Thymus (tissue), 11 donors: Measurements from ENCODE around the gene C1QTNF8. TPM values are rescaled to one million over a fixed set of nuclear protein-coding genes. Genes with fewer than 3 reads are reported as not detected.

Experiments
- DNase-seq, 9 donors: peaks; one replicate each; pipeline ENCODE4 v3.0.0-alpha.2; 2013; ENCODE audit warnings: low spot score in 9 of 9, low read depth in 6 of 9, missing footprints in 1 of 9
- H3K27ac ChIP-seq, 2 donors: one replicate each; pipeline ENCODE4 v1.5.1; 2013; ENCODE audit warnings: control low read depth in 1 of 2, low read depth in 1 of 2, low read length in 1 of 2, mild to moderate bottlenecking in 1 of 2, moderate library complexity in 1 of 2
- H3K27me3 ChIP-seq, 2 donors: one replicate each; pipeline ENCODE4 v1.5.1; 2013; ENCODE audit warnings: low read length in 1 of 2; ENCODE audit not compliant: control insufficient read depth in 2 of 2, insufficient read depth in 1 of 2
- H3K36me3 ChIP-seq, 2 donors: one replicate each; pipeline ENCODE4 v1.5.1; 2013; ENCODE audit warnings: low read length in 1 of 2, mild to moderate bottlenecking in 1 of 2, moderate library complexity in 1 of 2; ENCODE audit not compliant: control insufficient read depth in 2 of 2, insufficient read depth in 2 of 2
- H3K4me1 ChIP-seq, 2 donors: one replicate each; pipeline ENCODE4 v1.5.1; 2013; ENCODE audit warnings: low read length in 2 of 2; ENCODE audit not compliant: control insufficient read depth in 2 of 2, insufficient read depth in 2 of 2
- H3K4me3 ChIP-seq, 2 donors: one replicate each; pipeline ENCODE4 v1.5.1; 2013; ENCODE audit warnings: low read length in 2 of 2, control low read depth in 1 of 2, mild to moderate bottlenecking in 1 of 2
- H3K9me3 ChIP-seq, 2 donors: one replicate each; pipeline ENCODE4 v1.5.1; 2013; ENCODE audit warnings: low read length in 1 of 2, mild to moderate bottlenecking in 1 of 2; ENCODE audit not compliant: control insufficient read depth in 2 of 2, insufficient read depth in 1 of 2
- whole genome bisulfite sequencing: extraction: QIAGEN DNeasy Blood & Tissue Kit; methylation state at CpG from one replicate; pipeline ENCODE4 v1.1.7; 2013; 5-methylcytosine and 5-hydroxymethylcytosine counted together
- polyA plus RNA-seq: library from polyadenylated mRNA; stranded (reverse); fragments of 200-250 nt; gene quantifications from one replicate; pipeline ENCODE4 v1.2.3, GENCODE V29; 2013
- total RNA-seq: library from RNA; stranded (reverse); fragments of 120-200 nt; gene quantifications from one replicate; pipeline ENCODE4 v1.2.4, GENCODE V29; 2013
- donor health status: healthy.

C1QTNF8 gene
- total and polyA plus RNA-seq, 2 donors, result 0.05 TPM; not detected in 1

GRCh38 chr16:1078579-1079021 is 17.4 kb downstream of the C1QTNF8 start:
- no peak for DNase-seq
- no peak overlapping the region for H3K27ac ChIP-seq
- WGBS, result 79% methylated on average over 28 of the region's 28 CpGs

GRCh38 chr16:1077877-1078578 is 18.0 kb downstream of the C1QTNF8 start:
- DNase-seq, result no peak
- H3K4me3 ChIP-seq, result no peak overlapping the region
- 85% methylated on average over 36 of the region's 36 CpGs for WGBS
- no peaks in the 10 kb centered on the region for H3K36me3 ChIP-seq
- H3K9me3 ChIP-seq, result peaks cover 0 to 1% of the 10 kb centered on the region in 2 donors
- no peaks in the 10 kb centered on the region for H3K4me1 ChIP-seq
- H3K27ac ChIP-seq, result no peak overlapping the region
- H3K27me3 ChIP-seq, result peaks cover 6 to 62% of the 10 kb centered on the region in 2 donors

More at GRCh38 chr16:1078579-1079021, 17.4 kb downstream of the C1QTNF8 start:
- Histone ChIP-seq H3K4me1 (no peaks in the 10 kb centered on the region), H3K36me3 (no peaks in the 10 kb centered on the region), H3K4me3 (no peak overlapping the region), H3K9me3 (peaks cover 0 to 1% of the 10 kb centered on the region in 2 donors), H3K27me3 (peaks cover under 1 to 58% of the 10 kb centered on the region in 2 donors)

GRCh38 chr16:1076801-1077576 is 19.1 kb downstream of the C1QTNF8 start:
- WGBS, result 52% methylated on average over 16 of the region's 16 CpGs
- H3K27me3 ChIP-seq, result peaks cover 15 to 61% of the 10 kb centered on the region in 2 donors
- no peak for DNase-seq
- peaks cover 0 to under 1% of the 10 kb centered on the region in 2 donors for H3K9me3 ChIP-seq
- no peaks in the 10 kb centered on the region for H3K36me3 ChIP-seq
- H3K4me3 ChIP-seq, result no peak overlapping the region
- H3K27ac ChIP-seq, result no peak overlapping the region
- H3K4me1 ChIP-seq, result no peaks in the 10 kb centered on the region

GRCh38 chr16:1075546-1075945 is 20.5 kb downstream of the C1QTNF8 start:
- Histone ChIP-seq H3K27me3 (peaks cover 28 to 61% of the 10 kb centered on the region in 2 donors), H3K27ac (no peak overlapping the region), H3K4me3 (no peak overlapping the region), H3K36me3 (no peaks in the 10 kb centered on the region), H3K4me1 (no peaks in the 10 kb centered on the region), H3K9me3 (no peaks in the 10 kb centered on the region)
- WGBS, result 80% methylated on average over 13 of the region's 13 CpGs
- no peak for DNase-seq

GRCh38 chr16:1074379-1074649 is 21.7 kb downstream of the C1QTNF8 start:
- 71% methylated on average over 11 of the region's 11 CpGs for WGBS
- Histone ChIP-seq H3K27ac (no peak overlapping the region), H3K4me1 (no peaks in the 10 kb centered on the region), H3K27me3 (peaks cover 28 to 65% of the 10 kb centered on the region in 2 donors), H3K4me3 (no peak overlapping the region), H3K36me3 (no peaks in the 10 kb centered on the region), H3K9me3 (no peaks in the 10 kb centered on the region)
- DNase-seq, result no peak

GRCh38 chr16:1073566-1074378 is 22.3 kb downstream of the C1QTNF8 start:
- Histone ChIP-seq H3K27ac (no peak overlapping the region), H3K4me1 (no peaks in the 10 kb centered on the region), H3K9me3 (no peaks in the 10 kb centered on the region), H3K36me3 (no peaks in the 10 kb centered on the region), H3K4me3 (no peak overlapping the region), H3K27me3 (peaks cover 28 to 71% of the 10 kb centered on the region in 2 donors)
- WGBS, result 78% methylated on average over 30 of the region's 30 CpGs
- no peak for DNase-seq

GRCh38 chr16:1073262-1073558 is 22.8 kb downstream of the C1QTNF8 start:
- H3K4me3 ChIP-seq, result no peak overlapping the region
- H3K4me1 ChIP-seq, result no peaks in the 10 kb centered on the region
- H3K36me3 ChIP-seq, result no peaks in the 10 kb centered on the region
- peaks cover 28 to 75% of the 10 kb centered on the region in 2 donors for H3K27me3 ChIP-seq
- no peak overlapping the region for H3K27ac ChIP-seq
- DNase-seq, result no peak
- H3K9me3 ChIP-seq, result no peaks in the 10 kb centered on the region
- WGBS, result 81% methylated on average over 13 of the region's 13 CpGs

- 13% methylated on average over 59 of the region's 59 CpGs for WGBS
- Histone ChIP-seq H3K4me1 (no peaks in the 10 kb centered on the region), H3K36me3 (no peaks in the 10 kb centered on the region), H3K27ac (no peak within 1 kb of the TSS), H3K9me3 (peaks cover 0 to 1% of the 10 kb centered on the region in 2 donors), H3K27me3 (peaks cover 28 to 80% of the 10 kb centered on the region in 2 donors), H3K4me3 (no peak within 1 kb of the TSS)
- DNase-seq, result no peak
Measured at GRCh38 chr16:1072526-1073261, 23.4 kb downstream of the C1QTNF8 start, which contains the start of gene SSTR5. TSS of gene SSTR5 (plus strand) at chr16:1072747. CDS start at chr16:1078869, 6,122 bp downstream.
